ENCODE data around the gene FLVCR2.

The FLVCR2 gene

DNA sequence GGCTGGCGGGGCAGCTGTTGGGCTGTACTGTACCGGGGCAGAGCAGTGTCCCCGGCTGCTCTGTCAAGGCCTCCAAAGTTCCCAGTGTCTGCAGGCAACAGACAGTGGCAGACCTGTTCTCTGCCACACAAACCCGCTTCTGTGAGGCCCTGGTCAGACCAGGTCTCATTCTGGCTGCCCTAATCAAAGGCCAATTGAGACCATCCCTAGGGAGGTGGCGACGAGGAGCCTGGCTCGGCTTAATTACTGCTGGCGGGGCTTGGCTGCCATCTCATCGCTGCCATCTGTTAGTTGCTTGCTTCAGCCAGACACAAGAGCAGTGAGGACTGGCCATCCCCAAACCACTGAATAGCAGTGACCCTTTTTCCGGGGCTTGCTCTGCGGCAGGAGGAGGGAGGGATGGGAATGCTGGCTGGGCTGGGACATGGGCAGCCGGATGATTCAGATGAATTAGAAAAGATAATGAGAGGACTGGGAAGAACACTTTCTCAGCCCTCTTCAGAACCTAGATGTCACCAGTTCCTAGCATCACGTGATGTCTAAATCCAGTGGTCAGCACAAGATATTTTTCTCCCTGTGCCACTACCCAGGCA, 57.8 kb downstream of the FLVCR2 start:
- DNase-seq: no peak

- no peak for DNase-seq
These were observed 62.5 kb downstream of the FLVCR2 start for GRCh38 chr14:75640876-75641275.

GRCh38 chr14:75643985-75644384, 65.6 kb downstream of the FLVCR2 start:
- no peak for DNase-seq

GRCh38 chr14:75645056-75645455, 66.6 kb downstream of the FLVCR2 start:
- no peak for DNase-seq

DNA sequence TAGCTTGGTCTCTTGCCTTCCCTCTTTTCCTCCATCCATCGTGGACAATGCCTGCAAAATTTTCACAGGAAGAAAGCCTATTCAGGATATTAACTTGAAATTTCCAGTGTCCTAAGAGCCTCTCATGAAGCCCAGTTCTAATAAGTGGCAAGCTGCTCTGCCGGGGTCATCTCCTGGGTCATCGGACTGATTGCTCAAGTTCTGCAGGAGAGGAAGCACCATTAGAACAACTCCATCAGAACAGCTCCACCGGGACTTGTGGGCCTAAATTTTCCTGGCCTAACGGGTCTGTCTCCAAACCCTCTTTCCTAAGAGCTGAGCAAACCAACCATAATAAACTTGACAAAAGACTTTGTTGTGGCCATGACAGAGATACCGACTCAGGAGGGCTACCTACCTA, 68.3 kb downstream of the FLVCR2 start:
- DNase-seq: no peak

DNA sequence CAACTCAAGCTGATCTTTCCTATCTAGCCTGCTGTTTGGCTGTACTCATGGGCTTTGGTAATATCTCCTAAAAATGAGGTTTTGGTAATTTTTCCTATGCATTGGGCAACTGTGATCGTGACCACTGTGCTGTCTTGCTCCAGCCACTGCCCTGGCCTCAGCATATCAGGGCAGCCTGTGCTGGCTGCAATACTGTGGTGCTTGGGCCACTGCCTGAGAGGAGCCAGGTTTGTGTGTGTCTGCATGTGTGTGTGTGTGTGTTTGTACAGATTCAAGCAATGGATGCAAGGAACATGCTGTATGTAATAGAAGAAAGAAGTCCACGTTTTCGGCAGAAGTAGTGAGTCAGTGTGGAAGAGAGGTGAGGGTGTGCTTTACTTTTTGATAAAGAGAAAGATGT, 69.2 kb downstream of the FLVCR2 start:
- no peak for DNase-seq

GRCh38 chr14:75648066-75648838, 69.8 kb downstream of the FLVCR2 start:
- no peak for DNase-seq

DNA sequence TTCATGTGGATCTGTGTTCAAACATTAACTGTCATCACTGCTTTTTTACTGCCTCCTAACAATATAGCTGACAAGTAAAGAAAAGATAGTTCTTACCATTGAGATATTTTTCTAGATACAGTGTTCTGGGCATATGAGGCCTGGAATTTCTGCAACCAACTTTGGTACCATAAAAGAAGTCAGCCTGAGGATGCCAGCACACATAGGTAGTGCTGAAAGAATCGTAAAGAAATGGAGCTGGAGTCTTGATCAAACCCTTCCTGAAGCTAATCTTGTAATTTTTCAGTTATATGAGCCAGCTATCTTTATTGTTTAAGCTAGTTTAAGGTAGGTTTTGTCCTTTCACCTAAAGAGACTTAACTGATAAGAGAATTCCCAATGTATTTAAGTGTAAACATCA, 70.9 kb downstream of the FLVCR2 start:
- DNase-seq: no peak

DNA sequence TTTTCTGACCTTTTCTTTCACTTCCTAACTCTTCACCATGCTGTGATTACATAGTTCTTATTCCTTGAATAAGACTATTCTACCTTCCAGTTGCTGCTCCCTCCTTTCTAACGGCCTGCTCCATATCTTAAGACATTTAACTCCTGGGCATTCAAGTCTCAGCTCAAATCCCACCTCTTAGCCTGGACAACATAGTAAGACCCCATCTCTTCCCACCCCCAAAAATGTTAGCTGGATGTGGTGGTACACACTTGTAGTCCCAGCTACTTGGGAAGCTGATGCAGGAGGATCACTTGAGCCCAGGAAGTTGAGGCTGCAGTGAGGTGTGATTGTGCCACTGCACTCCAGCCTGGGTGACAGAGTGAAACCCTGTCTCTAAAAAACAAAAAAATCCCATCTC, 71.4 kb downstream of the FLVCR2 start:
- no peak for DNase-seq

DNA sequence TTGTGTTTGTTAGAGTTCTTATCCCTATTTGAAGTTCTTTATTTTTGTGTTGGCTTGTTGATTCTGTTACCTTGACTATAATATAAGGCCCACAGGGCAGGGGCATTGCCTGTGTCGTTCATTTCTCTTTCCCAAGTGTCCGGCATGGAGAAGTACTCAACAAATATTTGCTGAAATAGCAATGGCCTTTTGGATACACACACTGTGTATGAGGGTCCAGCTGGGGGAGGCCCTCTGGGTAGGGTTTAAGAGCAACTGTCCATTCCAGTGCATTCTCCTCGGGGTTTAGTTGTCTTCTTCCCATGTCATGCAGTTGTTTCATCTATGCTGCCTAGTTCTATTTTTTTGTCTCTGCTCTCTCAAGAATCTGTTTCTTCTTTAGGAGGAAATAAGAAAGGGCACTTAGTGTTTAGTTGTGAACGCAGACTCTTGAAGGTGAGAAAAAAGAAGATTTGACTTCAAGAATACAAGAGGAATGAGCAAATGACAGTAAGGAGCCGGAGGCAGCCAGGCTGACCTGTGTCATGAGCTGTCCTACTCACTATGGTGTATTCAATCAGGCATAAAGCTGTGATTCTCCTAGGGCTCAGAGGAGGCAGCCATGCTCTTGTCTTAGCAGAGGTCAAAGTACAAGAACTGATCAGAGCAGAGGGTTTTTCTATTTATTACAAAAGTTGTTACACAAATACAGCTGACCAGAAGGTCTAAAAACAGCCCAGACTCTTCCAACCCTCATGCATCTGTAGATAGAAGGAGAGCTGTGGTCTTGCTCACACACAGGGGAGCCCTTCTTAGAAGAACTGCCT, 72.0 kb downstream of the FLVCR2 start:
- no peak for DNase-seq

- no peak for DNase-seq
These were observed 75.1 kb downstream of the FLVCR2 start for GRCh38 chr14:75653563-75653962.

DNA sequence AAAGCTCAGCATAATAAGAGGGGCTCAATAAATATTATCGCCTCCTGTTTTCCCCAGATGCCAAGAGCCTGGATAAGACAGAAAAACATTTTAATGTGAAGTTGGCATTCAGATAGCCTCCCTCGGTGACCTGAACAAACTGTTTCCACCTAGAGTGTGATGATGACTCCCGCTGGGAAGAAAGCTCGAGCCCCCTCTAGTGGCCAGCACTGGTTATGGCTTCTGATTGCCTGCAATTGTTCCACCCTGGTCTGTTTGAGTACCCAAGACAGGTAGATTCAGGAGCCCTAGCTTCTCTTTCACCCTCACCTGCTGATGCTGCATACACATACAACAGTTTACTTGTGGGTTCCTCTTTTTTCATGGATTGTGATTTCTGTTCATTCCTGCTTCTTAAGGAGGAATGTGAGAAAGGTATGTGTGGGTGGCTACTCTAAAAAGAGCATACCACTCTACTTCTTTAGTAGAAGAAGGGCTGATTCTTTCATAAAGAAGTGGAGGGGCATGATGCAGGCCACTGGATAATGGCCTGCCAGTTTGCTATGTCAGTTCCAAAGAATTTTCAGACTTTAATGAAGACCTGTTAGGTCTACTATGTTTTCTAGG, 75.8 kb downstream of the FLVCR2 start:
- peak; percentile 67 for DNase-seq

GRCh38 chr14:75655235-75655634, 76.8 kb downstream of the FLVCR2 start:
- DNase-seq: no peak

DNA sequence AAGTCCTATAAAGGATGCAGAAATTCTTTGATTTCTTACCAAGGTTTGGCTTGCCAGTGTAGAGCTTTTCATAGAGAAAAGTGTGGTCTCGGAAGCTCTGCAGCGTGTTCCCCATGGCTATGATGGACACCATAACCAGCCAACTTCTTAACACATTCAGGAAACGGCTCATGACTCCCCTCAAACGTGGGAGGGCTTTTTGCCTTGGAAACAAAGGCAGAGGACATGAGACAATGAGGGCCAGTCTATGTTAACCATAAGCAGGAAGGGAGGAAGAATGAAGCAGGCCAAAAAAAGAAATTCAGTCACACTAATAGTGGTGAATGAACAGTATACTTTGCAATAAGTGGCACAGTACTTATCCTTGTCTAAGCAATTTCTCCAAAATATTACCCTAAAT, 78.9 kb downstream of the FLVCR2 start:
- no peak for DNase-seq

DNA sequence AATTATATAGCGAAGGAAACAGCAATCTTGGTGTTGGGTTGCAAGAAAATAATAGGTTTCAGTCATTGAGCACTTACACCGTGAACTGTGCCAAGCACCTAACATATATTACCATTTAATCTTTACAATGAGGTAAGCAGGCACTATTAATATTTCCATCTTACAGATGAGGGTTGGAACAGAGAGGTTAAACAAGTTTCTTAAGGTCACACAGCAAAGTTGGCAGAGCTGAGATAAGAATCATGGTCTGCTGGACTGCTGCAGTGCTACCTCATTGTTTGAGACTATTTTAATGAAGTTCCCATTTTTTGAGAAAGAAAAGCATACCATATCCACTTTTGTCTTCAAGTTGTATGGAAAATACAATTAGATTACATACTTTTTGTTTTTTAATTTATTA, 80.5 kb downstream of the FLVCR2 start:
- DNase-seq: no peak

DNA sequence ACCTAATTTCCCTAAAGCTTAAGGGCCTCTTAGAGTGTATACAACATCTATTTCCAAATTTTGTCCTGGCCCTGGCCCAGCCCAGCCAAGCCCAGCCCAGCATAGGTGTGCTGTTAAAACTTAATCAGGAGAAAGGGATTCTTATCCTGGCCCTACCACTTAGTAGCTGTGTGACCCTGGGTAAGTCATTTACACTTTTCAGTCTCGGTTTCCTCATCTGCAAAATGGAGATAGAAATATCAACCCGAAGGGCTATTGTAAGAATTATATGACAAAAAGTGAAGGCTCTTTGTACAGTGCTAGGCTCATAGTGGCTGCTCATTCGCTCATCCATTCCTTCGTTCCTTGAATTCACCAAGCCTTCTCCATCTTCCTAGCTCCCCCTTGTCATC, 81.8 kb downstream of the FLVCR2 start:
- DNase-seq: no peak

- peak; percentile 97 for DNase-seq
These were observed 82.4 kb downstream of the FLVCR2 start, which contains the start of the genes ERG28 and TTLL5 for GRCh38 chr14:75660630-75661498. TSS of gene ERG28 (minus strand) at chr14:75660876. CDS start at chr14:75657502, 3,374 bp downstream. TSS of gene TTLL5 (plus strand) at chr14:75661246. CDS start at chr14:75663150, 1,904 bp downstream.

DNA sequence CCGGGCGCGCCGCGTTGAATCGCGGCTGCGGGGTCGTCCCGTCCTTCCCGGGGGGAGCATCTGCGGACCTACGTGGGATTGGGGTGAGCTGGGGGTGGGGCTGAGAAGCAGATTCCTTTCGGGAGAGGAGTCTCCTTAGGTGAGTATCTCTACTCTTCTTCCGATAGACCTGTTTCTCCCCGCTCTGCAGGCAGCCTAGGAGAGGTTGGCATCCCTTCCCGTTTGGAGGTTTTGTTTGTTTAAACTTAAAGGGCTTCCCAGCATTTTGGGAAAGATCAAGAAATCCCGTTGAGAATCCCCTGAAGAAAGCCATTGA, 83.0 kb downstream of the FLVCR2 start:
- no peak for DNase-seq

DNA sequence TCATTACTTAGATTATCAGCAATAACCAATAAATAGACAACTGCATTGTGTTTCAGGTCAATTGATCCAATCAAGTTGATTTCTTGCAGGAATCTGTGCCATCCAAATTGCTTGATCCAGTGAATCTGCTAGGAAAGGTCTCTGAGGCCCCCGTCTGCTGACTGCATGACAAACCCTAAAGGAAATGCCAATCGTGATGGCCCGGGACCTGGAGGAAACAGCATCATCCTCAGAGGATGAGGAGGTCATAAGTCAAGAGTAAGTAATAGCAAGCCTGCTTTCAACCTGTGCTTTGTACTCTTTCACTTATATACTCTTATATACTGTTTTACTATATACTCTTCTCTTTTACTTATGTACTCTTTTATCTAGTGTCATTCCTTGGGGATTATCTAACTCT, 84.5 kb downstream of the FLVCR2 start:
- DNase-seq: no peak

GRCh38 chr14:75667099-75667765, 88.8 kb downstream of the FLVCR2 start:
- DNase-seq: no peak

DNA sequence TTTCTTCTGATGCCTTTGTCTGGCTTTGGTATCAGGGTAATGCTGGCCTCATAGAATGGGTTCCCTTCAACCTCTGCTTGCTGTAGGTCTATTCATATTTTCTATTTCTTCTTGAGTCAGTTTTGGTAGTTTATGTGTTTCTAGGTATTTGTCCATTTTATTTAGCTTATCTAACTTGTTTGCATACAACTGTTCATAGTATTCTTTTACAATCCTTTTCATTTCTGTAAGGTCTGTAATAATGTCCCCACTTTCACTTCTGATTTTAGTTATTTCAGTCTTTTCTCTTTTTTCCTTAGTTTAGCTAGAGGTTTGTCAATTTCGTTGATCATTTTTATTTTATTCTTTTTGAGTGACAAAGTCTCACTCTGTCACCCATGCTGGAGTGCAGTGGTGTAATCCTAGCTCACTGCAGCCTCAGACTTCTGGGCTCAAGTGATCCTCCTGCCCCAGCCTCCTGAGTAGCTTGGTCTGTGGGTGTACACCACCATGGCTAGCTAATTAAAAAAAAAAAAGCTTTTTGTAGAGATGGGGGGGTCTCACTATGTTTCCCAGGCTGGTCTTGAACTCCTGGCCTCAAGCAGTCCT, 94.3 kb downstream of the FLVCR2 start:
- DNase-seq: no peak
